MM.1S (cell line): ENCODE data around the gene PTCH2.
"Not testable (repeated sequence)": the region's sequence is repeated elsewhere in the genome, so short reads cannot be mapped to it uniquely, and the experiment has no call there.

Source experiments
- CTCF ChIP-seq: fragments of 300-600 bp; sonication (generic); IDR thresholded peaks from 2 replicates; pipeline ENCODE4 v1.5.1; 2016; ENCODE audit warnings: antibody characterized with exemption, low read length, mixed read lengths
- EZH2 ChIP-seq: fragments of 300-600 bp; sonication (generic); optimal IDR thresholded peaks from 2 replicates; pipeline ENCODE3; 2017; ENCODE audit warnings: low read depth, mild to moderate bottlenecking, antibody characterized with exemption, low read length, mixed read lengths

- TF ChIP-seq CTCF, EZH2: not testable (repeated sequence)
These were observed 4.8 kb downstream of the PTCH2 start for GRCh38 chr1:44838294-44838693.
